ENCODE measurements around the gene HJURP. TPM values are rescaled to one million over a fixed set of nuclear protein-coding genes. Genes with fewer than 3 reads are reported as not detected.

The HJURP gene
- total RNA-seq, 6 experiments from 2014 or later = 0.27 to 2.5 (median 0.89) TPM

DNA sequence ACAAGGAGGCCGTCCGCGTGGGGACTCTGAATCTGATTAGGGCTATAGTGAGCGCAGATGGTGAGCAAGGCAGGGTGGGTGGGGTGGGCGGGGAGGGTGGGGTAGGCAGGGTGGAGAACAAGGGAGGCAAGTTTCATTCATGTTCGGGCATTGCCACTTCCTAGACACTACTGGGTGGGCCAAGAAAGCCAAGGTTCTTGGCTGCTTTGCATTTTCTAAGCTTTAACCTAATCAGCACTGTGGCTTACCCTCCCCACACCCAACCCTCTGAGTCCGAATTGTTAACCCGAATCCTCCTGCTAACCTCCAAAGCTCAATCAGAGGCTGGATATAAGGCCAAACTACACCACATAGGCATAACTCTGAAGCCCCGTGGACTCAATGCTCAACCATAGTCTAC lies 58.1 kb downstream of the HJURP start:
- 91% methylated on average over 8 of the region's 9 CpGs for WGBS (ENCODE audit: insufficient coverage, low coverage, low lambda C conversion rate, missing lambda C conversion rate)
- H3K4me1 ChIP-seq = no peaks in the 10 kb centered on the region
- H3K9me3 ChIP-seq = no peaks in the 10 kb centered on the region
- no peak for DNase-seq
- TF ChIP-seq, protein P1, sequence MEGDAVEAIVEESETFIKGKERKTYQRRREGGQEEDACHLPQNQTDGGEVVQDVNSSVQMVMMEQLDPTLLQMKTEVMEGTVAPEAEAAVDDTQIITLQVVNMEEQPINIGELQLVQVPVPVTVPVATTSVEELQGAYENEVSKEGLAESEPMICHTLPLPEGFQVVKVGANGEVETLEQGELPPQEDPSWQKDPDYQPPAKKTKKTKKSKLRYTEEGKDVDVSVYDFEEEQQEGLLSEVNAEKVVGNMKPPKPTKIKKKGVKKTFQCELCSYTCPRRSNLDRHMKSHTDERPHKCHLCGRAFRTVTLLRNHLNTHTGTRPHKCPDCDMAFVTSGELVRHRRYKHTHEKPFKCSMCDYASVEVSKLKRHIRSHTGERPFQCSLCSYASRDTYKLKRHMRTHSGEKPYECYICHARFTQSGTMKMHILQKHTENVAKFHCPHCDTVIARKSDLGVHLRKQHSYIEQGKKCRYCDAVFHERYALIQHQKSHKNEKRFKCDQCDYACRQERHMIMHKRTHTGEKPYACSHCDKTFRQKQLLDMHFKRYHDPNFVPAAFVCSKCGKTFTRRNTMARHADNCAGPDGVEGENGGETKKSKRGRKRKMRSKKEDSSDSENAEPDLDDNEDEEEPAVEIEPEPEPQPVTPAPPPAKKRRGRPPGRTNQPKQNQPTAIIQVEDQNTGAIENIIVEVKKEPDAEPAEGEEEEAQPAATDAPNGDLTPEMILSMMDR (IDR thresholded peaks at IDR 0.05) = no peak
- TF ChIP-seq POLR2A (IDR thresholded peaks at IDR 0.05) = no peak
- H3K27me3 ChIP-seq = no peaks in the 10 kb centered on the region
- intact Hi-C loops (cut with DNase I) = no loop called here
- no peak overlapping the region for H3K27ac ChIP-seq
- ATAC-seq = no peak
- no peak overlapping the region for H3K4me3 ChIP-seq
- no peaks in the 10 kb centered on the region for H3K36me3 ChIP-seq

DNA sequence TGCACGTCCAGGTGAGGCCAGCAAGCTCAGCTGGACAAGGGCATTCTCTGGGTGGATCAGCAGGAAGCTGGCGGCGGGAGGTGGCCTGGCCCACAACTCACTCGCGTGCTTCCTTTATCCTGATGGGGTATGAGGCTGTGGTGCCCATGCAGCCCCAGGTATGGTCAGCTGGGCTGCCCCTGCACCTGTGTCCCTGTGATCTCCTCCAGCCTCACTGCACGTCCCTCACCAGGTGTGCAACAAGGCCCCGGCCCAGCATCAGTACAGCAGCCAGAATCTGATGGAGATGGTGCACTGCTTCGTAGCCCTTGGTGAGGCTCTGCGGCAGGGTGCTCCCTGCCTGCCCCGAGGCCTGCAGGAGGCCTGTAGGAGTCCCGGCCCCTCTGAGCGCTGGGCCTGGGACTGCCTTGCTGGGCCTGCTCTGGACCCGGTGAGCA lies 58.6 kb downstream of the HJURP start:
- TF ChIP-seq POLR2A (IDR thresholded peaks at IDR 0.05) = no peak
- TF ChIP-seq, protein P1 (IDR thresholded peaks at IDR 0.05) = no peak
- DNase-seq (no peak), ATAC-seq (no peak)
- Histone ChIP-seq H3K9me3 (no peaks in the 10 kb centered on the region), H3K27ac (no peak overlapping the region), H3K4me1 (no peaks in the 10 kb centered on the region), H3K27me3 (no peaks in the 10 kb centered on the region), H3K4me3 (no peak overlapping the region), H3K36me3 (no peaks in the 10 kb centered on the region)
- 94% methylated on average over 5 of the region's 13 CpGs for WGBS (ENCODE audit: insufficient coverage, low coverage, low lambda C conversion rate, missing lambda C conversion rate)
- intact Hi-C loops (cut with DNase I) = no loop called here

GRCh38 chr2:233794128-233794658 lies 60.1 kb downstream of the HJURP start:
- no peaks in the 10 kb centered on the region for H3K9me3 ChIP-seq
- H3K36me3 ChIP-seq = no peaks in the 10 kb centered on the region
- ATAC-seq (no peak), DNase-seq (no peak)
- WGBS (ENCODE audit: insufficient coverage, low coverage, low lambda C conversion rate, missing lambda C conversion rate) = 92% methylated on average over 4 of the region's 17 CpGs
- H3K4me1 ChIP-seq = no peaks in the 10 kb centered on the region
- no peak overlapping the region for H3K4me3 ChIP-seq
- intact Hi-C loops (cut with DNase I) = no loop called here
- H3K27me3 ChIP-seq = no peaks in the 10 kb centered on the region
- no peak overlapping the region for H3K27ac ChIP-seq
- TF ChIP-seq POLR2A (IDR thresholded peaks at IDR 0.05) = no peak
- TF ChIP-seq, protein P1 (IDR thresholded peaks at IDR 0.05) = no peak

GRCh38 chr2:233793465-233794127 lies 60.7 kb downstream of the HJURP start:
- DNase-seq (no peak), ATAC-seq (no peak)
- Histone ChIP-seq H3K9me3 (no peaks in the 10 kb centered on the region), H3K27me3 (no peaks in the 10 kb centered on the region), H3K4me3 (no peak overlapping the region), H3K4me1 (no peaks in the 10 kb centered on the region), H3K36me3 (no peaks in the 10 kb centered on the region), H3K27ac (no peak overlapping the region)
- intact Hi-C loops (cut with DNase I) = no loop called here
- TF ChIP-seq, protein P1 (IDR thresholded peaks at IDR 0.05) = no peak
- no peak for TF ChIP-seq POLR2A (IDR thresholded peaks at IDR 0.05)
- WGBS (ENCODE audit: insufficient coverage, low coverage, low lambda C conversion rate, missing lambda C conversion rate) = 81% methylated on average over 3 of the region's 18 CpGs
